ENCODE results near the gene VIL1.

The VIL1 gene

GRCh38 chr2:218403810-218404209, 15.1 kb upstream of the VIL1 start:
- no peak for DNase-seq (ENCODE audit: low read depth, low spot score)
- H3K4me3 ChIP-seq (ENCODE audit: low read length) = no peak overlapping the region

DNA sequence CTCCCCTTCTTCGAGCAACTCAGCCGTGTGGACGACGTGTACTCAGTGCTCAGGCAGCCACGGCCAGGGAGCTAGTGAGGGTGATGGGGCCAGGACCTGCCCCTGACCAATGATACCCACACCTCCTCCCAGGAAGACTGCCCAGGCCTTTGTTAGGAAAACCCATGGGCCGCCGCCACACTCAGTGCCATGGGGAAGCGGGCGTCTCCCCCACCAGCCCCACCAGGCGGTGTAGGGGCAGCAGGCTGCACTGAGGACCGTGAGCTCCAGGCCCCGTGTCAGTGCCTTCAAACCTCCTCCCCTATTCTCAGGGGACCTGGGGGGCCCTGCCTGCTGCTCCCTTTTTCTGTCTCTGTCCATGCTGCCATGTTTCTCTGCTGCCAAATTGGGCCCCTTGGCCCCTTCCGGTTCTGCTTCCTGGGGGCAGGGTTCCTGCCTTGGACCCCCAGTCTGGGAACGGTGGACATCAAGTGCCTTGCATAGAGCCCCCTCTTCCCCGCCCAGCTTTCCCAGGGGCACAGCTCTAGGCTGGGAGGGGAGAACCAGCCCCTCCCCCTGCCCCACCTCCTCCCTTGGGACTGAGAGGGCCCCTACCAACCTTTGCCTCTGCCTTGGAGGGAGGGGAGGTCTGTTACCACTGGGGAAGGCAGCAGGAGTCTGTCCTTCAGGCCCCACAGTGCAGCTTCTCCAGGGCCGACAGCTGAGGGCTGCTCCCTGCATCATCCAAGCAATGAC, 14.4 kb upstream of the VIL1 start:
- no peak overlapping the region for H3K4me3 ChIP-seq (ENCODE audit: low read length)
- no peak for DNase-seq (ENCODE audit: low read depth, low spot score)

DNA sequence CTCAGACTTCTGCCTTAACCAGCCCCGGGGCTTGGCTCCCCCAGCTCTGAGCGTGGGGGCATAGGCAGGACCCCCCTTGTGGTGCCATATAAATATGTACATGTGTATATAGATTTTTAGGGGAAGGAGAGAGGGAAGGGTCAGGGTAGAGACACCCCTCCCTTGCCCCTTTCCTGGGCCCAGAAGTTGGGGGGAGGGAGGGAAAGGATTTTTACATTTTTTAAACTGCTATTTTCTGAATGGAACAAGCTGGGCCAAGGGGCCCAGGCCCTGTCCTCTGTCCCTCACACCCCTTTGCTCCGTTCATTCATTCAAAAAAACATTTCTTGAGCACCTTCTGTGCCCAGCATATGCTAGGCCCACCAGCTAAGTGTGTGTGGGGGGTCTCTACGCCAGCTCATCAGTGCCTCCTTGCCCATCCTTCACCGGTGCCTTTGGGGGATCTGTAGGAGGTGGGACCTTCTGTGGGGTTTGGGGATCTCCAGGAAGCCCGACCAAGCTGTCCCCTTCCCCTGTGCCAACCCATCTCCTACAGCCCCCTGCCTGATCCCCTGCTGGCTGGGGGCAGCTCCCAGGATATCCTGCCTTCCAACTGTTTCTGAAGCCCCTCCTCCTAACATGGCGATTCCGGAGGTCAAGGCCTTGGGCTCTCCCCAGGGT, 13.7 kb upstream of the VIL1 start:
- no peak for DNase-seq (ENCODE audit: low read depth, low spot score)
- peak overlapping the region; percentile 63 for H3K4me3 ChIP-seq (ENCODE audit: low read length)

GRCh38 chr2:218405746-218406208, 13.1 kb upstream of the VIL1 start:
- peak overlapping the region; percentile 63 for H3K4me3 ChIP-seq (ENCODE audit: low read length)
- no peak for DNase-seq (ENCODE audit: low read depth, low spot score)

GRCh38 chr2:218406209-218406948, 12.5 kb upstream of the VIL1 start:
- peak; percentile 86 for DNase-seq (ENCODE audit: low read depth, low spot score)
- peak overlapping the region; percentile 63 for H3K4me3 ChIP-seq (ENCODE audit: low read length)

GRCh38 chr2:218406949-218407618, 11.8 kb upstream of the VIL1 start:
- peak overlapping the region; percentile 45 for H3K4me3 ChIP-seq (ENCODE audit: low read length)
- DNase-seq (ENCODE audit: low read depth, low spot score) = peak; percentile 89

- no peak for DNase-seq (ENCODE audit: low read depth, low spot score)
- no peak overlapping the region for H3K4me3 ChIP-seq (ENCODE audit: low read length)
Measured at GRCh38 chr2:218407717-218408116, 11.2 kb upstream of the VIL1 start.

DNA sequence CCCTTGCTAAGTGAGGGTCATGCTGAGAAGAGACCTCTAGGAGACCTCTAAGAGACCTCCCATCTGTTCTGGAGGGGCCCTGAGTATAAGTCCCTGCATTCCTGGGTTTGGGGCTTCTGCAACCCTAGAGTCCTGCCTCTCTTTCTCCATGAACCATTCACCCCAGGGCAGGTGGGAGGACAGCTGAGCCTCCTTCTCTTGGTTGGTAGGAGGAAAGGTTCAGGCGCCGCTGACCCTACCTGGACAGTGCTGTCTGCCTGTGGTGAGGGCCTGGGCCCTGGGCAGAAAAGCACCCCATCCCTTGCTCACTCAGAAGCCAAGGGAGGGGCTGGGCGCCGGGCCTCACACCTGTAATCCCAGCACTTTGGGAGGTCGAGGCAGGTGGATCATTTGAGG, 604 bp upstream of the VIL1 start:
- H3K4me3 ChIP-seq (ENCODE audit: low read length) = no peak overlapping the region
- DNase-seq (ENCODE audit: low read depth, low spot score) = no peak

GRCh38 chr2:218419630-218420216, 800 bp downstream of the VIL1 start:
- no peak overlapping the region for H3K4me3 ChIP-seq (ENCODE audit: low read length)
- no peak for DNase-seq (ENCODE audit: low read depth, low spot score)

DNA sequence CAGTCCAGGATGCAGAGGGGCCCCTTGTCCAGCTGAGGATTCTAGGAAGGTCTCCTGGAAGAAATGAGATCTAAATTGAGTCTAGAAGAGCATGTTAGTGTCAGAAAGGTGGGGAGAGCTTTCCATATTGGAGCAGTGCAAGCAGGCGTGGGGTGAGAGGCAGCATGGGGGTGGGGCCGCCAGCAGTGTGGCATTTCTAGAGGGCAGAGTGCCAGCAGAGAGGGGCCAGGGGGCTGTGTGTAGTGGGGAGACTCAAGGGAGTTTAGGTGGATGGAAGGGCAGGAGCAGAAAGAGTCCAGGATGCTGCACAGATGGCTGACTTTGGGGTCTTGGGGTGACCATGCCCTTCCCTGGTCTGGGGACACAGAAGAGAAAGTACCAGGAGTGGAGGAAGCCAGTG, 2.1 kb downstream of the VIL1 start:
- DNase-seq (ENCODE audit: low read depth, low spot score) = no peak

GRCh38 chr2:218422403-218423086, 3.6 kb downstream of the VIL1 start:
- H3K4me3 ChIP-seq (ENCODE audit: low read length) = no peak overlapping the region
- no peak for DNase-seq (ENCODE audit: low read depth, low spot score)

More for the DNA sequence above, 2.1 kb downstream of the VIL1 start:
- no peak overlapping the region for H3K4me3 ChIP-seq (ENCODE audit: low read length)

DNA sequence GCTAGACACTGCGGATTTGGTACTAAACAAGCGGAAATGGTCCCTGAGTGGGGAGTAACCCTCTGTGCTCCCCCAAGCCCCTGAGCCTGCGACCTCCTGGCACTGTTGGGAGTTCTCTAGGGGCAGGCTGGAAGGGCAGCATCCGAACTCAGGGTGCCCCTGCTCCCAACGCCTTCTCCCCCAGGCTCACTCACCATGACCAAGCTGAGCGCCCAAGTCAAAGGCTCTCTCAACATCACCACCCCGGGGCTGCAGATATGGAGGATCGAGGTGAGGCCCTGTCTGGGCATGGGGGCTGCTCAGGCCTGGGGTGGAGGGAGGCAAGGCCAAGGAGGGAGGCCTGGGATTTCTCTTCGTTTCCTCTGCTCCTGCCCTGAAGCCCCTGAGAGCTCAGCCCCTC, 4.7 kb downstream of the VIL1 start:
- H3K4me3 ChIP-seq (ENCODE audit: low read length) = no peak overlapping the region
- no peak for DNase-seq (ENCODE audit: low read depth, low spot score)

GRCh38 chr2:218425531-218425930, 6.6 kb downstream of the VIL1 start:
- DNase-seq (ENCODE audit: low read depth, low spot score) = no peak

DNA sequence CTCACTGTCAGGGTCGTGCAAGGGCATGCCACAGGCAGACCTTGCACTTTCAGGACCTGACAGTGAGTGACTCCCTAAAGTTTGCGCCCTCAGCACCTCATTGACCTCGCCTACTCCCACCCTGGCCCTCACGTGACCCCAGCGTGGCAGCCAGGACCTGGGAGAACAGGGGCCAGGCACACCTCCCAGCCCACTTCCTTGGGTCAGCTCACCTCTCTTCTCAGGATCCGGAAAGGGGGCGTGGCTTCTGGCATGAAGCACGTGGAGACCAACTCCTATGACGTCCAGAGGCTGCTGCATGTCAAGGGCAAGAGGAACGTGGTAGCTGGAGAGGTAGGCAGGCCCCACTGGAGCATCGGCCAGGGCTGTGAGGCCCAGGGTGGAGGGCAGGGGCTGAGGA, 8.8 kb downstream of the VIL1 start:
- DNase-seq (ENCODE audit: low read depth, low spot score) = no peak
- H3K4me3 ChIP-seq (ENCODE audit: low read length) = no peak overlapping the region

More at GRCh38 chr2:218425531-218425930, 6.6 kb downstream of the VIL1 start:
- H3K4me3 ChIP-seq (ENCODE audit: low read length) = no peak overlapping the region

GRCh38 chr2:218428846-218429558, 10.1 kb downstream of the VIL1 start:
- no peak overlapping the region for H3K4me3 ChIP-seq (ENCODE audit: low read length)
- DNase-seq (ENCODE audit: low read depth, low spot score) = no peak

DNA sequence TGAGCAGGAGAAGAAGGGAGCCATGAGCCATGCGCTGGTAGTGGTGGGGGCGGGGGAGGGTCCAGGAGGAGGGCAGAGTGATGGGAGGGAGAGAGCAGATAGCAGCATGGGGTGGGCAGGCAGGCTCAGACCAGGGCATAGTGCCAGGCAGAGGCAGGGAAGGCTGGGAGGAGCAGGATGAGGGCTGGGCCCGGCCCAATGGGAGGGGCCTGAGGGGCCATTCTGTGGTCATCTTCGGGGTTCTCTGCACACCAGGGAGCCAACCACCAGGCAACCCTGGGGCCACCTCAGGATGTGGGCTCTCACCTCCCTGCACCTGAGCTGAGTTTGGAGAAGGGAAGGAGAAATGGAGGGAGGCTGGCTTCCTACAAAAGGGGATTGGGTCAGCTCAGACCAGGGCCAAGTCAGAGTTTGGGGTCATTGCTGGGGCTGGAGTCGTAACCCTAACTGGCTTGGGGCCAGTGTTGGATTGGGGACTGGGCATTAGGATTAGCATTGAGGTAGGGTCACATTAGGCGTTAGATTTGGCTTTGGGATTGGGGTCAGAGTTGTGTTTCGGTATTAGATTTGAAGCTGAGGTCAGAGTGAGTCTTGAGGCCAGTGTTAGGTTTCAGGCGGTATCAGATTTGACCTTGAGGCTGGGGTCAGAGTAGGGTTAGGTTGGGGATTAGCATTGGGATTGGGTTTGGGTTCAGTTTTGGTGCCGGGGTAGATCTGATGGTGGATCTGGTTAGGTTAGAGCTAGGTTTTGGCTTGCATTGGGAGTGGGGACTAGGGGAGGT, 11.2 kb downstream of the VIL1 start:
- no peak for DNase-seq (ENCODE audit: low read depth, low spot score)
- H3K4me3 ChIP-seq (ENCODE audit: low read length) = no peak overlapping the region

- H3K4me3 ChIP-seq (ENCODE audit: low read length) = no peak overlapping the region
- no peak for DNase-seq (ENCODE audit: low read depth, low spot score)
Measured at GRCh38 chr2:218430721-218431120, 11.8 kb downstream of the VIL1 start.
